NCI-H128 (cell line): ENCODE results near the gene GPALPP1.
"Not testable (repeated sequence)": the region's sequence is repeated elsewhere in the genome, so short reads cannot be mapped to it uniquely, and the experiment has no call there.

Experiments used
- DNase-seq: peaks from one replicate; lab custom pipeline; 2025; ENCODE audit not compliant: unreplicated experiment; lab: John Stamatoyannopoulos, UW

The GPALPP1 gene

GRCh38 chr13:45060062-45060461, 70.7 kb downstream of the GPALPP1 start:
- DNase-seq = no peak

- DNase-seq = no peak
These were observed 74.0 kb downstream of the GPALPP1 start for GRCh38 chr13:45063261-45063860.

GRCh38 chr13:45063889-45064288, 74.6 kb downstream of the GPALPP1 start:
- not testable (repeated sequence) for DNase-seq

GRCh38 chr13:45064889-45065288, 75.6 kb downstream of the GPALPP1 start:
- DNase-seq = no peak

GRCh38 chr13:45068036-45069001, 79.0 kb downstream of the GPALPP1 start:
- peak; percentile 13 for DNase-seq

- no peak for DNase-seq
These were observed 84.5 kb downstream of the GPALPP1 start for GRCh38 chr13:45073809-45074208.

GRCh38 chr13:45074721-45075120, 85.4 kb downstream of the GPALPP1 start:
- DNase-seq = no peak

GRCh38 chr13:45078003-45078402, 88.7 kb downstream of the GPALPP1 start:
- no peak for DNase-seq
